Neural progenitor cell (in vitro differentiated cells): ENCODE measurements around the gene PPP2R3C.

Experiments used
- EZH2phosphoT487 ChIP-seq: fragments of 200-600 bp; sonication (generic); IDR thresholded peaks from 2 replicates; pipeline ENCODE4 v1.6.1; 2017; ENCODE audit warnings: antibody characterized with exemption
- TF ChIP-seq, protein P1 (sequence below): fragments of 200-600 bp; sonication (generic); IDR thresholded peaks from 2 replicates; pipeline ENCODE4 v1.5.1; 2017; ENCODE audit warnings: antibody characterized with exemption, mild to moderate bottlenecking

- TF ChIP-seq, protein P1, sequence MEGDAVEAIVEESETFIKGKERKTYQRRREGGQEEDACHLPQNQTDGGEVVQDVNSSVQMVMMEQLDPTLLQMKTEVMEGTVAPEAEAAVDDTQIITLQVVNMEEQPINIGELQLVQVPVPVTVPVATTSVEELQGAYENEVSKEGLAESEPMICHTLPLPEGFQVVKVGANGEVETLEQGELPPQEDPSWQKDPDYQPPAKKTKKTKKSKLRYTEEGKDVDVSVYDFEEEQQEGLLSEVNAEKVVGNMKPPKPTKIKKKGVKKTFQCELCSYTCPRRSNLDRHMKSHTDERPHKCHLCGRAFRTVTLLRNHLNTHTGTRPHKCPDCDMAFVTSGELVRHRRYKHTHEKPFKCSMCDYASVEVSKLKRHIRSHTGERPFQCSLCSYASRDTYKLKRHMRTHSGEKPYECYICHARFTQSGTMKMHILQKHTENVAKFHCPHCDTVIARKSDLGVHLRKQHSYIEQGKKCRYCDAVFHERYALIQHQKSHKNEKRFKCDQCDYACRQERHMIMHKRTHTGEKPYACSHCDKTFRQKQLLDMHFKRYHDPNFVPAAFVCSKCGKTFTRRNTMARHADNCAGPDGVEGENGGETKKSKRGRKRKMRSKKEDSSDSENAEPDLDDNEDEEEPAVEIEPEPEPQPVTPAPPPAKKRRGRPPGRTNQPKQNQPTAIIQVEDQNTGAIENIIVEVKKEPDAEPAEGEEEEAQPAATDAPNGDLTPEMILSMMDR = no peak
- no peak for TF ChIP-seq EZH2phosphoT487
Observed at GRCh38 chr14:35112641-35113040, 9.1 kb downstream of the PPP2R3C start.
